Measurements from ENCODE around the gene CCDC88C. TPM values are rescaled to one million over a fixed set of nuclear protein-coding genes. Genes with fewer than 3 reads are reported as not detected.

The CCDC88C gene
- total RNA-seq, 1 donor from 2014 or later = 39.3 TPM

GRCh38 chr14:91387951-91388381 lies 29.7 kb downstream of the CCDC88C start:
- Mint-ChIP-seq H3K36me3 (no peaks in the 10 kb centered on the region), H3K9me3 (no peaks in the 10 kb centered on the region), H3K4me1 (ENCODE audit: unreplicated experiment) (peaks cover 39% of the 10 kb centered on the region), H3K27ac (no peak overlapping the region), H3K4me3 (no peak overlapping the region), H3K27me3 (no peaks in the 10 kb centered on the region)
- no peak for DNase-seq (ENCODE audit: extremely low spot score, unreplicated experiment)
- TF ChIP-seq CTCF (conservative IDR thresholded peaks at IDR 0.05) = no peak

DNA sequence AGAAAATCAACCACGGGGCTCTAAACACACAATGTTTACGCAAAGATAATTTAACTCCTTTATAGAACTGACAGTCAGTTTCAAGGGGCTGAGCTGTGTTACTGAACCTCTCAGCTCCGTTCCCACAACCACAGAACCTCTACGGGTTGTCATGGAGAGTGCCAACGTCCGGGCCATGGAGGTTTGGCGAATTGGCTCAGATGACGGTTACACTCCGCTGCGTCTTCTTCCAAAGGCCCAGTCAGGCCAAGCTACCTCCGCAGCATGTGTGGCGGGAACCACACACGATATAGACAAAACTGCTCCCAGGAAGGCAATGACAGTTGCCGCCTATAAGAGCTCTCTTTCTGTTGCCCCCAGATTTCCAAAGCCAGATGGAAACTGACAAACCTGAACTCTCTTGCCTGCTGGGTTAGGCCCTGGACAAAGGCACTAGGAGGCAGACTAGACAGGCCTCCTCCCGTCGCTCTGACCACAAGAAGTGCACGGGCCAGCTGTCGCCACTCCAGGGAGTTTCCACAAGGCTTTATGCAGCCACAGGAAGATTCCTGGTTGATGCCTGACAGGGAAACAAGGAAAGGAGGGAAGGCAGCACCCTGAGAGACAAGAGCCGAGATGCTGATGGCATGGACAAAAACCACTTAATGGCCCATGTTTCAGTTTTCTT lies 30.3 kb downstream of the CCDC88C start:
- no peak for TF ChIP-seq CTCF (conservative IDR thresholded peaks at IDR 0.05)
- Mint-ChIP-seq H3K9me3 (no peaks in the 10 kb centered on the region), H3K27ac (peak overlapping the region; percentile 16), H3K4me3 (no peak overlapping the region), H3K36me3 (no peaks in the 10 kb centered on the region), H3K27me3 (no peaks in the 10 kb centered on the region), H3K4me1 (ENCODE audit: unreplicated experiment) (peaks cover 39% of the 10 kb centered on the region)
- DNase-seq (ENCODE audit: extremely low spot score, unreplicated experiment) = no peak

DNA sequence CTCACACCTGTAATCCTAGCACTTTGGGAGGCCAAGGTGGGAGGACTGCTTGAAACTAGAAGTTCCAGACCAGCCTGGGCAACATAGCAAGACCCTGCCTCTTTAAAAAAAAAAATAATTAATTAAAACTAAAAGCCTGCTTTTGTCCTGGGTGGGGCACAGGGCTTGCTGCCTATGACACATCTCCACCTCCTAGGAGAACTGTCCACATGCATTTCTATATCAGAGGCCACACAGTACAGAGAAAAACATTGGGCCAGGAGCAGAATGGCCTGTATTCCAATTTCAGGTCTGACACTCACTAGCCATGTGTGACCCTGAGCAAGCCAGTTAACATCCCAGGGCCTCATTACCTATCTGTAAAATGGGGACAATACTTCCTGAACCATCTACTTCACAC lies 31.9 kb downstream of the CCDC88C start:
- no peaks in the 10 kb centered on the region for H3K36me3 Mint-ChIP-seq
- no peak overlapping the region for H3K27ac Mint-ChIP-seq
- H3K4me1 Mint-ChIP-seq (ENCODE audit: unreplicated experiment) = peaks cover 41% of the 10 kb centered on the region
- no peak for DNase-seq (ENCODE audit: extremely low spot score, unreplicated experiment)
- no peak for TF ChIP-seq CTCF (conservative IDR thresholded peaks at IDR 0.05)
- H3K4me3 Mint-ChIP-seq = no peak overlapping the region
- H3K9me3 Mint-ChIP-seq = no peaks in the 10 kb centered on the region
- no peaks in the 10 kb centered on the region for H3K27me3 Mint-ChIP-seq

DNA sequence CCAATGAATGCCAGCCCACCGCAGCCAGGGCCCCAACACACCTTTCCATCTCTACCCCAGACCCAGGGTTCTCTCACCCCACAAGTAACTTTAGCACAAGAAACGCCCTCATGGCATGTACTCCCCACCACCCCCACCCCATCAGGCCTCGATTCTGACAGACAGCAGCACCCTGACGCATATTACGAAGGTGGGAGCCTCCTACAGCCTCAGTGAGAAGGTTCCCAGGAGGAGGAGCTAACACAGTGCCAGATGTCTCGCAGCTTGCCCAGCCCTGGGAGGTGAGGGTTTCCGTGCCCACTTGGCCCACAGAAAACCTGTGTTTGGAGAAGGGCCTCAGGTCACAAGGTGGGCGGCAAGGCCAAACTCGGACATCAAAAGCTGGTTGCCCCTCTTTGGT lies 32.4 kb downstream of the CCDC88C start:
- H3K27me3 Mint-ChIP-seq = no peaks in the 10 kb centered on the region
- DNase-seq (ENCODE audit: extremely low spot score, unreplicated experiment) = no peak
- no peak overlapping the region for H3K27ac Mint-ChIP-seq
- no peak overlapping the region for H3K4me3 Mint-ChIP-seq
- no peaks in the 10 kb centered on the region for H3K36me3 Mint-ChIP-seq
- no peaks in the 10 kb centered on the region for H3K9me3 Mint-ChIP-seq
- H3K4me1 Mint-ChIP-seq (ENCODE audit: unreplicated experiment) = peaks cover 43% of the 10 kb centered on the region
- no peak for TF ChIP-seq CTCF (conservative IDR thresholded peaks at IDR 0.05)

DNA sequence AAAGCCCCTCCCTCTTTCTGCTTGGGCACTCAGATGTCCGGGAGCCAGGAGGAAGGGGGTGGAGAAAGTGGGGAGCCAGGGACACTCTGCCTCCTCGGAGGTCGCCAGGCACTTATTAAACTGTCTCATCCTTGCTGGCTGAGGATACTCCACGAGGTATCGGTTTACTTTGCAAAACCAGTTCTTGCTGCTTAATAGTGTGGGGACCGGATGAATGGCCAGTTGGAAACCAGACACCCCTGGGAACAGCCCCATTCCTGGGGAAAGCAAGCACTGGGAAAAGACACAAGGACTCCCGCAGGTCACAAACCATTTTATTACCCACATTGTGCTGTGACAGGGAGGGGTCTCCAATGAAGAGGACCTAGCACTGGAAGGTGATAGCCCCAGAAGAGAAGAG lies 34.2 kb downstream of the CCDC88C start:
- TF ChIP-seq CTCF (conservative IDR thresholded peaks at IDR 0.05) = no peak
- no peaks in the 10 kb centered on the region for H3K27me3 Mint-ChIP-seq
- H3K27ac Mint-ChIP-seq = peak overlapping the region; percentile 26
- no peaks in the 10 kb centered on the region for H3K36me3 Mint-ChIP-seq
- no peak for DNase-seq (ENCODE audit: extremely low spot score, unreplicated experiment)
- H3K4me3 Mint-ChIP-seq = peak overlapping the region; percentile 22
- H3K9me3 Mint-ChIP-seq = no peaks in the 10 kb centered on the region
- peaks cover 47% of the 10 kb centered on the region for H3K4me1 Mint-ChIP-seq (ENCODE audit: unreplicated experiment)

All from type B pancreatic cell (in vitro differentiated cells).